OCI-M2 (cell line): ENCODE results near the gene ADGRV1.

ENCODE experiments used
- DNase-seq: peaks from one replicate; lab custom pipeline; 2025; ENCODE audit not compliant: unreplicated experiment; lab: John Stamatoyannopoulos, UW

ADGRV1 gene

DNA sequence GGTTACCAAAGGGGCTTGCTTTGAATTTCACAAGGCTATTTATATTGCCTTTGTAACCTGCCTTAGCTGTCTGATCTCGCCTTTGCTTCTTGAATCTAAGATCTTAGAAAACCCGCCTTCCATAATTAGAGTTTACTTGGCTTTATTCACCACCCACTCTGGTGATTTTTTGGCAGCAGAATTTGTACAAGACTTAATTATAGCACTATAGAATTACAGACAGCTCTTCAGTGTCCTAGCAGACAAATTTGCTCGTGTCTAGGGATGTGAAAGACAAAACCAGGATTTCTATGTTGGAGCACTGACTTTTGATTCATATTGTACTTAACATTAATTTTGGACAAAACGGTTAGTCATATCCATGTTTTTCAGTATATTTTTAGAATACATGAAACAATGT is 306.6 kb downstream of the ADGRV1 start:
- no peak for DNase-seq

DNA sequence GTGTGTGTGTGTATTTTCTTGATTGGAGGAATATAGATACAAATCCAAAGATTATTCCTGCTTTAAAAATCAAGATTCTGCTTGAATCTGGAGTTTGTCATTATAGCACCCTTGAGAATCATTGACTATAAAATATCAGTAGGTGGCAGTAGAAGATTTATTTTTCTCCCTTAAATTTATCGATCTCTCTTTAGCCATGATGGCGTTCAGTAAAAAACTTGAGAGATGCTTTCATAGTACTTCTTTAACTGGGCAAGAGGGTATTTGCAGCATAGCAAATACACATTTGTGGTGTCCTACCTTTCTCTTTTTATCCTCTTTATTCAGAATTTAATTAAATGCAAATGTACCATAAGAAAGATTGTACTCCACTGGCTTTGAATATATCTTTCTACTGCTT is 307.7 kb downstream of the ADGRV1 start:
- no peak for DNase-seq

DNA sequence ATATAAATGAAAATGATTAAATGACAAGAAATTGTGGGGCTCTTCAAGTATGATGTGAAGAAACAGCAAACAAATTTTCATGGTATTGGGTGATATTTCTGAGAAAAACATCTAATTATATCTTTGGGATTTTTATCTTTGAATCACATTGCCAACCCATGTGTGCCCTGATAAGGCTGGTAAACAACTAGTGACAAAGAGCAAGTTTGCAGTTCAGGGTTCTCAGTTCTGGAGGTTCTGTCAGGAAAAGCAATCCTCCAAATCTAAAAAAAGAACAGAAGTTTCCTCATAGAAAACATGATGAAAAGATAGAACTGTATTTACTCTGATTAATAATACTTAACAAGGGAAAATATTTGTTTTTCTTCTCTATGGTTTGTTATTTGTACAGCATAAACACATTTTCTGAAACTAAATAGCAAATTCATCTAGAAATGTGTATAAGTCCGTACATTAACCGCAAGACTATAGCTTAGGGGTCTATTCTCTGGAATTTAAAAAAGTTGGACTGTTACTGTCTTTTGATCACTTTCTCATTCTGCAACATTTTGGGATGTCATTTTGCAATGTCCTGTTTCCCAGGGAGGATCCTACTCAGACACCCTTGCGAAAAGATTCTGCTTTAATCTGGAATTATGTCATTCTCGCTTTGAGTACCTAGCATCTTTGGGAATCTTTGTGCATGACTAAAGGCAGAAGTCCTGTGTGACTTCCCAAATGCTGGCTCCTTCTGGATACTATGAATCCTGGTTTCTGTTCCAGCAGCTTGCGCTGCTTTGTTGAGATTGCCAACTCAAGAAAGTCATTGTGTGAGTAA is 308.5 kb downstream of the ADGRV1 start:
- DNase-seq, result no peak

DNA sequence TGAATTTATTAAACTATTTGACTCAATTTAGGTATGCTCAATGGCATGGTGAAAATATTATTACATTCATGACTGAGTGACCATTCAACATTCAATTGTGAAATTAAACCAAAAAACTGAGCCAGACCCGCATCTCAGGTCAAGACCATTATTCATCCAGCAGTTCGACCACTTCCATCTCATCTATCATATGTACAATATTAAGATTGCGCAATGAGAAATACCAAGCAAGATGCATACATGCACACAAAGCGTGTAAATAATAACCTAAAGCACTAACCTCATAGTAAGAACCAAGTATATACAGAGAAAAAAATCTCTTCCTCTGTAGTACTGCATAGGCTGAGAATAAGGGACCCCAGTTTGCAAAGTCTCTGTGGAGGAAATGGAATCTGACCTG is 310.2 kb downstream of the ADGRV1 start:
- DNase-seq, result no peak

DNA sequence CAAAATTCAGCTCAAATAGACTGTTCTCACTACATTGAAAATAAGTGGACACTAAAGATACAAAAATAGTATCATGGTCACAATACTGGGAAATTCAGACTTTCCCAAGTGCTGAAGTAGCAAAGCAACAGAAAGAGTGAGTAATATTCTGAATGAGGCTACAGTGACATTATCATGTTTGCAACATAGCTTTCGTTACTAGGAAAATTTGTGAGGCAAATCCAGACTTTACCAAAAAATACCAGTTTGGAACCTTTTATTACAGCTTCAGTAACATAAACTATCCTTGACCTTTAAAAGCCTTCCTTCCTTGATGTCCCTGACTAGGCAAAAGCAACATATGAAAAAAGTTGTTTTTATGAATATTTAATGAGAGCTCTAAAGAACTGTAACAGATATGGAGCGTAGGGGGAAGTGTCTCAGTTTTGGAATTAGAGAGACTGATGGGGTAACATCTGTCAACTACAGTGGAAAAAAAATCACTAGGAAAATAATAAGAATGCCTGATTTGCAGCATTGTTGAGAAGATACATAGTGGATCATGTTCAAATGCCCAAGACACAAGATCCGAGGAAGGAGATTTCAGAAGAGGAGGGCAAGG is 312.9 kb downstream of the ADGRV1 start:
- DNase-seq, result no peak

GRCh38 chr5:90873033-90873517 is 314.5 kb downstream of the ADGRV1 start:
- no peak for DNase-seq

DNA sequence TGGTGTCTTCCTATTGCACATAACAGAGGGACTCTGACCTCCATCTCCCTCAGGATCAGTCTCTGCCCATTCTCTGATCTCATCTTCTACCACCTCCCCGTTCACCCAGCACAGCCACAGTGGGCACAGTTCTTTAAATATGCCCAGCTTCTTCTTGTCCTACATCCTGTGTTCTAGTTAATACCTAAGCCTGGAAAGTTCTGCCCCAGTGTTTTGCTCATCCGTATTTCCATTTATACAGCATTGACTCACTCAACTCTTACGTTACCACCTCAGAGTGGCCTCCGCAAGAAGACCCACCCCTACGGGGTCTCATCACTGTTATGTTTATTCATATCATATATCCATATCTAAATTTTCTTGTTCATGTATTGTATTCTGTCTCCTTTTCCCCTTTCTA is 315.5 kb downstream of the ADGRV1 start:
- DNase-seq, result no peak

DNA sequence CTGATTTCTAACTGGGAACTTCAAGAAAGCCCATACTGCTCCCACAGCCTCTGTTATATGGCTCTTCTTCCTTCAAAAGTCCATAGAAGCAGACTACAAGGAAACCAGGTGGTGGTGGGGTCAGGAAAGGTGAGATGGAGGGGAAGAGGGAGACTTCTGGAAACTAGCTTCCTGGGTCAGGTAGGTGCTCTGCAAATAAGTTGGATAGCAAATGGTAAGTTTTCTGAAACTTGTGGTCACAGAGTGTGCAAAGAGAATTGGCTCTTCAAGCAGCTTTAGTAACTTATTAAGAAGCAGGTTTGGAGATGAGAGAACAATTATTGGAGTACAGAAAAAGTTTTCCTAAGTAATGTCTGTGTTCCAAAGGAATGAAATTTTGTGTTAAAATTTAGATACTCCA is 316.9 kb downstream of the ADGRV1 start:
- no peak for DNase-seq

DNA sequence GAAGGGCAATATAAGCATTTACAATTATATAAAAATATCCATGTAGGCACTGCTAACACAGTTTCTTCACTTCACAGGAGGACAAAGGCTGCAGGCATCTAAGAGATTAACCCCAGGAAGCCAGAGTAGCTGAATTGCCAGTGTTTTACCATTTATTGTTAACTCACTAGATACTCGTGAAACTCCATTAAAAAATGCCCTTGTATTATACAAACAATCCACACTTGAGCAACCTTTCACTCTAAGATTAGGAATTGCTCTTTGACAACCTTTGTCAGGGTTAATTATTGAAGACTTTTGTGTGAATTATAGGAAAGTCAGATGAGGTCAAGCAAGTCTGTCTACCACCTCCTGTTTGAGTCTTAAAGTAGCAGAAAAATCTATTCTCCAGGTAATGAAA is 317.8 kb downstream of the ADGRV1 start:
- no peak for DNase-seq

GRCh38 chr5:90877049-90877448 is 318.5 kb downstream of the ADGRV1 start:
- DNase-seq, result no peak

DNA sequence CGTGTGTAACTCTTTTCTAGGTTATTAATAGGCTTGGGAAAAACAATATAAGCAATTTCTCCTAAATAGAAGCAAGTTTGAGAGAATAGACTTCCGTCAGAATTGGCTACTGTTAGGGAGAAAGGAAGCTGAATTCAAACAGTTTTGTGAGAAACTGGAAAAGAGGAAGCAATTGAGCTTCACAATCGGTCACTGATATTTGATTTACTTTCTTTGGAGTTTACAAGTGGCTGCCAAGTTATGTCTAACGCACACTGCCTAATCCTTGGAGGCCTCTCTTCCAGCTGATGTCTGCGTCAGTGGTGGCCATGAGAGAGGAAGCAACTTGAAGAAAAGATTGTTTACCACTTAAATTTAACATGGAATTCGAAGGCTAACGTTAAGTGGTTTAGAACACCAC is 319.5 kb downstream of the ADGRV1 start:
- DNase-seq, result no peak

GRCh38 chr5:90878549-90879196 is 320.1 kb downstream of the ADGRV1 start:
- no peak for DNase-seq

- DNase-seq, result no peak
Measured at GRCh38 chr5:90881626-90882150, 323.1 kb downstream of the ADGRV1 start.

GRCh38 chr5:90882448-90882847 is 323.9 kb downstream of the ADGRV1 start:
- no peak for DNase-seq

GRCh38 chr5:90885180-90885868 is 326.7 kb downstream of the ADGRV1 start:
- no peak for DNase-seq

DNA sequence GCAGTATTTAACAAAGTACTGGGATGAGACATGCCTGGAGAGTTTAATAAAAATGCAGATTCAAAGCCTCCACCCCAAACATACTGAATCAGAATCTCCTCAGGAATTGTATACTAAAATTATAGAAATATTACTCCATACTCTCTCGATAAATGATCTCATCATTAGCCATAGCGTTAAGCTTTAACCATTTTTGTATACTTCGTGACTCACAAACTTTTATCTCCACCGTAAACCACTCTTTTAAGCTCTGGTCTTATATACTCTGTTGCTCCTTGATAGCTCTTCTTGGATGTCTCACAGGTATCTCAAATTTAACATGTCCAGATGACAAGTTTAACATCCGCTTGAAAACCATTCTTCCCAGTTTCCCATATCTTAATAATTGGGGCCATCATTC is 327.8 kb downstream of the ADGRV1 start:
- DNase-seq, result no peak

DNA sequence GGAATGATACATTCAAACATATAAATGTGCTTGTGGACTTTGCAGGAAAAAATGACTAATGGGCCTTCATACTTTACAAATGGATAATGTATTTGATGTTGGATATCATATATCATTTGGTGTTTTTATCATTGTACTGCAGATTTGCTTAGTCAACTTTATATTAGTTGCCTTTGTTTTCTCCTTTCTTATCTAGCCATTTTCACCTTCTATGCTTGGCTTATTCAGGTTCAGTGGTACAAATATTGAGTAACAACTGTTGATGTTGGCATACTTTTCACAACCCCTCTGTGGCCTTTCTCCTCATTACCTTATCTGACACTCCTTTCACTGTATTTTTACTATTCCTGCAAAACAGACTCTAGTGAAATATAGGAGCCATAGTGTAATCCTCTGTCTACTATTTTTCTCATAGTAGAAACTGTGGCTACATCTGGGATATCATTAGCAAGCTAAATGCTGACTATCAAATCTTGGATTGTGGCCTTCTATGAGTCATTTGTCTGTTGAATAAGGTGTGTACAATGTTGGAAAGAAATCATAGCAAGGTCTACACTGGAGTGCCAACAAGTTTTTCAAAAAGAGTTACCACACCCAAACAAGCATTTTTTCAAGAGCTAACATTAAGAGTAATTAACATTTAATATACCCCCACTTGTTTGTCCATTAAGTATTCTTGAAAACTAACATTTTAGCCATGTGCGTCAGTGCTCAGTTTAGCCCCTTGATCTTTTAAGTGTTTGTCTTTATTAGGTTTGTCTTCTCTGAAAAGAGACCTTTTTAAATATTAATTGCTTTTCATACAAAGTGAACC is 330.1 kb downstream of the ADGRV1 start:
- DNase-seq, result no peak

DNA sequence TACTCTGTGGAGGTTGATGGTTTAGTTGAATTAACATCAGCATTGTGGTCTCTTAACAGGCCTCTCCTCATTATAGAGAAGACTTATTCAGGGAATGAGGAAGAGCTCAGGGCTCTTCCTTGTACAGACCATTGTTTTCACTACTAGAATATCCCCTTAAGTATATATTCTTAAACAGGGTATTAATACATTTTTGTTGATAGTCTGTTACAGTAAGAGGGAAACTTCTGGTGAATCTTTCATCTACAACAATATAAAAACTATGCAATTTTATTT is 330.7 kb downstream of the ADGRV1 start:
- DNase-seq, result no peak

DNA sequence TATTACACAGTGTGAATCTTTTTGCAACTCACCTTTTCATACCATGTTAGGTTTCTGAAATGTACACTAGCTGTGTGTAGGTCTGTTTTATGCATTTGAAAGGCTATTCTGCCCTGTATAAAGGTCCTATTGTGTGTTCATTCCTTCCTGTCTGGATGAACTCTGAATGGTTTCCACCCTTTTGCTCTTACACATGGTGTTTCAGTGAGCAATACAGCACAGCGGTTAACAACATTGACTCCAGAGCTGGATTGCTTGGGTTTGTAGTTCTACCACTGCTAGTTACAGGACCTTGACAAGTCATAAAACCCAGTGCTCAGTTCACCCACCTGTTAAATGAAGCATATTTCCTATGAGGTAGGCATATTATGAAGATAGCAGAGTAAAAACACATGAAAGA is 331.6 kb downstream of the ADGRV1 start:
- DNase-seq, result no peak

DNA sequence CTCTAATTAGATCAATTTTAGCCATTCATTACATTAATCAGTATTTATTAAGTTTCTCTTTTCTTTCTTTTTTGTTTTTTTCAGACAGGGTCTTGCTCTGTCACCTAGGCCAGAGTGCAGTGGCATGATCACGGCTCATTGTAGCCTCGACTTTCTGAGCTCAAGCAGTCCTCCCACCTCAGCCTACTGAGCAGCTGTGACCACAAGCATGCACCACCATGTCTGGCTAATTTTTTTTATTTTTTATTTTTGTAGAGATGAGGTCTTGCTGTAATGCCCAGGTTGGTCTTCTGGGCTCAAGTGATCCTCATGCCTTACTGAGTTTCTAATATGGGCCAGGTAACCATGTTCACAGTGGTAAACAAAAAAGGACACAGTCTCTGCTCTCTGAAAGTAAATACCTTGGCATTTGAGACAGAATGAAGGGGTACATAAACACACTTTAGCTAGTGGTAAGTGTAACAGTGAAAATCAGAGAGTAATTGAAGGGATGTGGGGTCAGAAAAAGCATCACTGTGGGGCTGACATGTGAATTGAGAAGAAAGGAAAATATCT is 336.3 kb downstream of the ADGRV1 start:
- DNase-seq, result no peak
